Activated CD4-positive, alpha-beta T cell treated with anti-CD3 and anti-CD28 coated beads, Interleukin-2, amount 50 U/mL, for 16 hours (primary cell): ENCODE results near the gene MAD2L1BP.
"Not testable (repeated sequence)": the region's sequence is repeated elsewhere in the genome, so short reads cannot be mapped to it uniquely, and the experiment has no call there.

Source experiments
- DNase-seq: peaks from one replicate; pipeline ENCODE4 v3.0.0-alpha.2; 2020

Gene MAD2L1BP

DNA sequence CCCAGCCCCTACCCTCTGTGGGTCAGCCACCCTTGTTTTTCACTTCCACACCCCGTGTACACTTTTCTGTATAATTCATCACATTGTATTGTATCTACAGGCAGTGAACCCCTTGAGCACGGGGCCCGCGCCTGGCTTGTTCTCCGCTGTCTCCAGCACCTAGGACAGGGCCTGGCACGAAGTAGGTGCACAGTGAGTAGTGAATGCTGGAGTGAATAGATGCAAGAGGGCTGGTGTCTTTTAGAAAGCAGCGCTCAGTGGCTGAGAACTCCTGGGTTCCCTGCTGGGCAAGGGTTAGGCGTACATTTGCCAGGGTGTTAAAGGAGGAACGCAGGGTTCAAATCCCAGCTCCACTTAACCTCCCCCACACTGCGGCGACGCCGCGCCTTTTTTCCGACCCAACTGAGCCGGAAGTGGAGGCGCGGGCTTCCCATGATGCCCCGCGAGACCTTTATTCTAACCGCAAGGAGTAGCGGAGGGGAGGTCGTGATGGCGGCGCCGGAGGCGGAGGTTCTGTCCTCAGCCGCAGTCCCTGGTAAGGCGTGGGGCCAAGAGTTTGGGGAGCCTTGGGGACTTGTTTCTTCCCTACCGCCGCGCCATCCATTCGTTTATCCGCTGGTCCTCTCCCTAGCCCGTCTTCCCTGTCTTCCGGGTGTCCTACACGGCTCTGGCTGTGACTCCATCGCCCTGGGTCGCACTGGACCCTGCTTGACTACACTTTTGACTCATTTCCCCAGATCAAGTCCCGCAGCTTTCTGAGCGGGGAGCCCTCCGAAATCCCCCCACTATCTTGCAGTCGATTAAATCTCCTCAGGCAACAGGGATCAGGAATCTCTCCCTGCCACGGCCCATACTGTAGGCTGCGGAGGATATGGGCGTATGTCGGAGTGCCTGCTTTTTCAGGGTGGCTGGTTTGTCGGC lies at the start of gene MAD2L1BP:
TSS of gene MAD2L1BP (plus strand) at position 454 of the 921 bp plus-strand sequence. CDS start at position 490, 36 bp downstream.
- peak; percentile 89 for DNase-seq

DNA sequence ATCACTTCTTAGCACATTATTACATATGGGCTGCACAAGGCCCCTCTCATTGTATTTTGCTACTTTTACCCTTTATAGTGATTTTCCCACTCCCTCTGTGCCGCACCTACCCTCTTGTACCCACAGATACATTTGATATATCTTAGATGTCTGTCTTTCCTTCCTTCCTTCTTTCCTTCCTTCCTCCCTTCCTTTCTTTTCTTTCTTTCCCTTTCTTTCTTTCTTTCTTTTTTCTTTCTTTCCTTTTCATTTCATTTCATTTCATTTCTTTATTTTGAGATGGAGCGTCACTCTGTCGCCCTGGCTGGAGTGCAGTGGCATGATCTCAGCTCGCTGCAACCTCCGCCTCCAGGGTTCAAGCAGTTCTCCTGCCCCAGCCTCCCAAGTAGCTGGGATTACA lies 47.4 kb upstream of the MAD2L1BP start:
- DNase-seq: no peak

DNA sequence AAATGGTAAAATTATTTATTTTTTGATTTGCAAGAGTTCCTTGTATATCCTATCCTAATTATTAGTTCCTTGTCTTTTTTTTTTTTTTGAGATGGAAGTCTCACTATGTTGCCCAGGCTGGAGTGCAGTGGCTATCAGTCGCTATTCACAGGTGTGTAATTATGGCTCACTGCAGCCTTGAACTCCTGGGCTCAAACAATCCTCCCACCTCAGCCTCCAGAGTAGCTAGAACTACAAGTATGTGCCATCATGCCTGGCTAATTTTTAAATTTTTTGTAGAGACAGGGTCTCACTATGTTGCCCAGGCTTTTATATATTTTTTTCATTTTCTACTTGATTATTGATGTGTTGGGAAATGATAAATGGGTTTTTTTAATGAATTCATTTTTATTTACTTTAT lies 46.1 kb upstream of the MAD2L1BP start:
- DNase-seq: not testable (repeated sequence)

DNA sequence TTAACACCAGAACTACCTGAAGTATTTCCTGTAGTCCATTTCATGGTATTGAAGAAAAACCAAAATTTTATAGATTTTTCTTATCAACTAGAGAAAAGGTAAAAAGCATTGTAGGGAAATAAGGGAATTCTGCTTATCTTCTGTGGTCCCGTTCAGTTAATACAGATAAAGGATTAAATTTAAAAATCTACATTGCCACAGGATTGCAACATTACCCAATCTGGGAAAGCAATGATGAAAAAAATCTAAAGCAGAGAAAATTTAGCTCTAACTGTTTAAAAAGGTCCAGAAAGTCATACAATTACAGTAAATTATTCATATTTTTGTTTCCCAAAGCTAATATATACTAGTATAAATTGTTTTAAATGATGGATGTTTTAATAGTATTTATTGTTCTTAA lies 41.7 kb upstream of the MAD2L1BP start:
- no peak for DNase-seq

DNA sequence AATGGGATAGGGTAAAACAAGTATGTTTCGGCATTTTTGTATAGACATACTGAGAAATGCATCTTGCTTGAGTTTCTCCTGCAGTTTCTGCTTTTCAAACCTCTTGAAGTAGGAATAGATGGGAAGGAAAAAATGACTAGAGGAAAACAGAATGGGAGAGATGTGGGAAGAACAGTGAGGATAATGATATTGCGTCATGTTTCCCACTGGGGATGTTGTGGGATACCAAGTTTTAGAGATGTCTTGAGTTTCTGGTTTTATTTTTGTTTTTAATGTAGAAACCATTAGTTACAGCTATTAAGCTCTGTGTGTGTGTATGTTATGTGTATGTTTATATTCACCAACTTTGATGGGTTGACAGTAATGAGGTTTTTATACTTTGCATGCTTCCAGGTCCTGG lies 35.0 kb upstream of the MAD2L1BP start:
- no peak for DNase-seq

DNA sequence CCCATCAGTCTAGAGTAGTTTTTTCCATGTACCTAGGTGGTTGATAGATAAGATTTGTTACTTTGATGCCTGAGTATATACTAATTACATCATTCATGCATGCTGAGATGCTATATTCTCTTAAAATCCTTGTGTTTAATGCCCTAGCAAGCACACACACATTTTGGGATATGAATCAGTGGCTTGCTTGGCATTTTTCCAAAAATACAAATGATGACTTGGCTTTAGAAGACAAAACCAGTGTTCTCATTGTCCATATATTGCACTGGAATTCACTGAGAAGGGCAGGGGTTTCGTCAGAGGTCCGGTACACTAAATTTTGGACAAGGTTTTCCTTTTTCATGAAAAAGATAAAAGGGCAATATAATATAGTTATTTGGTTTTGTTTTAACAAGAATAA lies 31.5 kb upstream of the MAD2L1BP start:
- DNase-seq: no peak

DNA sequence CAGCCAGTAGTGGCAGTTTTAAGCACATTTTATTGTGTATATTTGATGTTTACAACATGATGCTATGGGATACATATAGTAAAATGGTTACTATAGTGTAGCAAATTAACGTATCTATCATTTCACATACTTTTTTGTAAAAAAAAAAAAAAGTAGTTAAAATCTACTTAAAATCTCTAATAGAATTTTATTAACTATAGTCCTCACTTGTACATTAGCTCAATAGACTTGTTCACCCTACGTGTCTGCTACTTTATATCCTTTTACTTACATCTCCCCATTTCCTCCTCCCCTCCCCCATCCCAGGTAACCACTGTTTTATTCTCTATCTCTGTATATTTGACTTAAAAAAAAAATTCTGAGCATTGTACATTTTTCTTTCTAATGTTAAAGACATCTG lies 29.6 kb upstream of the MAD2L1BP start:
- DNase-seq: no peak

- peak; percentile 55 for DNase-seq
Observed at GRCh38 chr6:43608310-43608763, 27.3 kb upstream of the MAD2L1BP start.

GRCh38 chr6:43608807-43609206 lies 26.8 kb upstream of the MAD2L1BP start:
- DNase-seq: no peak

- DNase-seq: no peak
Observed at GRCh38 chr6:43609402-43609801, 26.2 kb upstream of the MAD2L1BP start.

GRCh38 chr6:43610431-43610830 lies 25.2 kb upstream of the MAD2L1BP start:
- no peak for DNase-seq

DNA sequence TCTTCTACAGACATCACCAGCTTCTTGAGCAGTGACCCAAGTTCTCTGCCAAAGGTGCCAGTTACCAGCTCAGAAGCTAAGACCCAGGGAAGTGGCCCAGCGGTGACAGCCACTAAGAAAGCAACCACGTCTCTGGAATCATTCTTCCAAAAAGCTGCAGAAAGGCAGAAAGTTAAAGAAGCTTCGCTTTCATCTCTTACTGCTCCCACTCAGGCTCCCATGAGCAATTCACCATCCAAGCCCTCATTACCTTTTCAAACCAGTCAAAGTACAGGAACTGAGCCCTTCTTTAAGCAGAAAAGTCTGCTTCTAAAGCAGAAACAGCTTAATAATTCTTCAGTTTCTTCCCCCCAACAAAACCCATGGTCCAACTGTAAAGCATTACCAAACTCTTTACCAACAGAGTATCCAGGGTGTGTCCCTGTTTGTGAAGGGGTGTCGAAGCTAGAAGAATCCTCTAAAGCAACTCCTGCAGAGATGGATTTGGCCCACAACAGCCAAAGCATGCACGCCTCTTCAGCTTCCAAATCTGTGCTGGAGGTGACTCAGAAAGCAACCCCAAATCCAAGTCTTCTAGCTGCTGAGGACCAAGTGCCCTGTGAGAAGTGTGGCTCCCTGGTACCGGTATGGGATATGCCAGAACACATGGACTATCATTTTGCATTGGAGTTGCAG lies 21.8 kb upstream of the MAD2L1BP start:
- DNase-seq: no peak

DNA sequence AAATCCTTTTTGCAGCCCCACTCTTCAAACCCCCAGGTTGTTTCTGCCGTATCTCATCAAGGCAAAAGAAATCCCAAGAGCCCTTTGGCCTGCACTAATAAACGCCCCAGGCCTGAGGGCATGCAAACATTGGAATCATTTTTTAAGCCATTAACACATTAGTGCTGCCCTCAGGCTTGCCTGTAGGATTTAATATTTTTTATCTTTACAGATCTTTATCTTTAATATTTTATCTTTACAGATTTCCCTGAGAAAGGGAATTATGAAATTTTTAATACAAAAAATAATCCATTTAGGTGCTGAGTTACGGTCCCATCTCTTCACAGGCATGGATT lies 21.3 kb upstream of the MAD2L1BP start:
- no peak for DNase-seq

DNA sequence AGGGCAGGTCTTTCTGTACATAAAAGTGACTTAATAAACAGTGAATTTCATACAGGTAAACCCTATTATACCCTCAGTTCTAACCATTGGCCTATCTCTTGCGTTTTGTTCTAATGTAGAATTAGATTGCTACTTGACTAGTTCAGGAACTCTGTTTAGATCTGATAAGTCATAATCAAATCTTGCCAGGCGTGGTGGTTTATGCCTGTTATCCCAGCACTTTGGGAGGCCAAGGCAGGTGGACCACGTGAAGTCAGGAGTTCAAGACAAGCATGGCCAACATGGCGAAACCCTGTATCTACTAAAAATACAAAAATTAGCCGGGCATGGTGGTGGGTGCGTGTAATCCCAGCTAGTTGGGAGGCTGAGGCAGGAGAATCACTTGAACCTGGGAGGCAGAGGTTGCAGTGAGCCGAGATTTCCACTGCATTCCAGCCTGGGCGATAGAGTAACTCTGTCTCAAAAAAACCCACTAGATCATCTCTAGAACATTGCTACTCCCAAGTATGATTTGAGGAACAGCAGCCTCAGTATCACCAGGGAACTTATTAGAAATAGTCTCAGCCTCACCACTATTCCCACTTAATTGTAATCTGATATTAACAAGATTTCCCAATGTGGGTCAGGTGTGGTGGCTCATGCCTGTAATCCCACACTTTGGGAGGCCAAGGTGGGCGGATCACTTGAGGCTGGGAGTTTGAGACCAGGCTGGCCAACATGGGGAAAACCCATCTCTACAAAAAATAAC lies 18.7 kb upstream of the MAD2L1BP start:
- DNase-seq: no peak

GRCh38 chr6:43621078-43621835 lies 14.4 kb upstream of the MAD2L1BP start:
- DNase-seq: no peak

GRCh38 chr6:43621836-43622180 lies 13.8 kb upstream of the MAD2L1BP start:
- DNase-seq: no peak

- no peak for DNase-seq
Observed at GRCh38 chr6:43622541-43622940, 13.1 kb upstream of the MAD2L1BP start.

- DNase-seq: no peak
Observed at GRCh38 chr6:43623880-43624785, 11.5 kb upstream of the MAD2L1BP start.

DNA sequence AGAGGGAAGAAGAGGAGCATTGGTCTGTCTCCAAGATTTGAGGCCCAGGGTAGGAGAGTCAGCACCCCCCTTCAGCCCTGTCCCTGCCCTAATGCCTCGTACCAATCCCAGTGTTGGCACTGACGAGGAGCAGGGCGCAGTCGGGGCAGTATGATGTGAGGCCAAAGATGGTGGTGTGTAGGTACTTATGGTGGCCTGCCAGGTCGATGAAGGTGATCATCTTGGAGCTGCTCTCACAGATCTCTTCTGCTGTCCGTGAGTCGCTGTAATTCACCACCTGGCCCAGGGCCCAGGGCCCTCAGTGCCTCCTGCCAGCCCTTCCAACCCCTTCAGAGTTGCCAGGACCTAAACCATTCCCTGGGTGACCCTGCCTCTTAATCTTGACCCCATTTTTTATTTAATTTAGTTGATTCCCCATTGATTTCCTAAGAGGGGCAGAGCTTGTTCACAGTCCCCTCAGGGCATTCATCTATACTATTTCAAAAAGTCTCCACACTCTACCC lies 10.8 kb upstream of the MAD2L1BP start:
- DNase-seq: no peak

GRCh38 chr6:43625393-43625992 lies 10.1 kb upstream of the MAD2L1BP start:
- no peak for DNase-seq
